Activated naive CD4-positive, alpha-beta T cell treated with anti-CD3 and anti-CD28 coated beads, Interleukin-2, amount 10 ng/mL, durations not matched to agents 7 days and 5 days (primary cell): ENCODE data around the gene OR6C68.
"Not testable (repeated sequence)": the region's sequence is repeated elsewhere in the genome, so short reads cannot be mapped to it uniquely, and the experiment has no call there.

ENCODE experiments used
- CTCF ChIA-PET: fragments of 350-600 bp; sonication (Branson Sonifier 250); formaldehyde crosslinking; loops from one replicate; lab custom pipeline; 2021; ENCODE audit warnings: antibody characterized with exemption; lab: Charles Lee
- DNase-seq: peaks from one replicate; pipeline ENCODE4 v3.0.0-alpha.2; 2020
- H3K27ac Mint-ChIP-seq: one replicate; pipeline ENCODE4 v1.8.0; 2021; ENCODE audit warnings: mild to moderate bottlenecking, moderate library complexity, mixed read lengths
- H3K27me3 Mint-ChIP-seq: one replicate; pipeline ENCODE4 v1.8.0; 2021; ENCODE audit warnings: mild to moderate bottlenecking, mixed read lengths
- H3K36me3 Mint-ChIP-seq: one replicate; pipeline ENCODE4 v1.8.0; 2021; ENCODE audit warnings: mixed read lengths
- H3K4me1 Mint-ChIP-seq: one replicate; pipeline ENCODE4 v1.8.0; 2021; ENCODE audit warnings: mixed read lengths
- H3K4me3 Mint-ChIP-seq: one replicate; pipeline ENCODE4 v1.8.0; 2021; ENCODE audit warnings: mild to moderate bottlenecking, moderate library complexity, mixed read lengths
- H3K9me3 Mint-ChIP-seq: one replicate; pipeline ENCODE4 v1.8.0; 2021; ENCODE audit warnings: mixed read lengths

OR6C68 gene

DNA sequence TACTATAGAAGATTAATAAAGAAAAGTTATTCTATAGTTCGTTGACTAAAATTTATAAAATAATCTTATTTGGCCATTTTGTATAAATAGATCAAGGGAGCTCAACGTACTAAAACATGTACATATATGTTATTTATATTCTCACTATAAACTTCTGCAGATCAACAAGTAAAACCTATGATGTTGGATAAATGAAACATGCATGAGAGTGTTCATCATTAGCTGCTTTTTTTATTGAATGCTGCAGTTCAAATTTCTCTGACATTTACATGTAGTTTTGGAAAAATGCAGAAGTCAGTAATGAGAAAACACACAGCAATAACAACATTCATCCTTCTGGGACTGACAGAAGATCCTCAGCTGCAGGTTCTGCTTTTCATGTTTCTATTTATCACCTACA lies at the start of gene OR6C68:
TSS of gene OR6C68 (plus strand) at position 301 of the 400 bp plus-strand sequence. CDS start at position 301, 0 bp downstream.
- no peaks in the 10 kb centered on the region for H3K36me3 Mint-ChIP-seq
- H3K9me3 Mint-ChIP-seq: no peaks in the 10 kb centered on the region
- H3K4me3 Mint-ChIP-seq: no peak within 1 kb of the TSS
- no peak within 1 kb of the TSS for H3K27ac Mint-ChIP-seq
- H3K4me1 Mint-ChIP-seq: no peaks in the 10 kb centered on the region
- DNase-seq: no peak
- CTCF ChIA-PET: no interaction called here
- H3K27me3 Mint-ChIP-seq: peaks cover 5% of the 10 kb centered on the region

GRCh38 chr12:55443776-55444175 lies 48.4 kb upstream of the OR6C68 start, which contains the start of gene OR6C2:
OR6C2 (plus strand) TSS chr12:55444076; CDS start chr12:55452214, 8,138 bp downstream.
- Mint-ChIP-seq H3K27me3 (no peaks in the 10 kb centered on the region), H3K4me3 (no peak within 1 kb of the TSS), H3K9me3 (peaks cover 2% of the 10 kb centered on the region), H3K4me1 (no peaks in the 10 kb centered on the region), H3K27ac (no peak within 1 kb of the TSS), H3K36me3 (no peaks in the 10 kb centered on the region)
- no peak for DNase-seq
- CTCF ChIA-PET: no interaction called here

DNA sequence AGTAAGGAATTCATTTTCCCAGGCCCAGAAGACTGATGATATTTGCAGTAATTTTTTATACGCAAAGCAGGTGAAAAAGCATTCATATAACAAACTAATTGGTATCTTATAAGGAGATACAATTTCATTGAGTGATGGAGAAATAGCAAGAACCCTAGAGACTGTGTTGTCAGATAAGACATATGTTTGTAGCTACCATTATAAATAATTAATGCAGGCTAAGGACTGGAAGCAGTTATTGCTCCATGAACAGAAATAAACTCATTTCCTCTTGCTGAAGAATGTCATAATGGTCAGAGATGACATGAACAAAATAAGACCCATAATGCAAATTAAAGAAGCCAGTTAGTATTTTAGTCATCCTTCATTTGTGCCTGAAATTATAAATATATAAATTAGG lies 46.8 kb upstream of the OR6C68 start:
- Mint-ChIP-seq H3K27me3 (no peaks in the 10 kb centered on the region), H3K27ac (no peak overlapping the region), H3K9me3 (peaks cover 1% of the 10 kb centered on the region), H3K36me3 (no peaks in the 10 kb centered on the region), H3K4me3 (no peak overlapping the region), H3K4me1 (no peaks in the 10 kb centered on the region)
- no peak for DNase-seq
- CTCF ChIA-PET: no interaction called here

GRCh38 chr12:55446326-55446725 lies 45.9 kb upstream of the OR6C68 start:
- Mint-ChIP-seq H3K27ac (no peak overlapping the region), H3K27me3 (no peaks in the 10 kb centered on the region), H3K9me3 (no peaks in the 10 kb centered on the region), H3K4me1 (no peaks in the 10 kb centered on the region), H3K36me3 (no peaks in the 10 kb centered on the region), H3K4me3 (no peak overlapping the region)
- CTCF ChIA-PET: no interaction called here
- DNase-seq: no peak

GRCh38 chr12:55448825-55449224 lies 43.4 kb upstream of the OR6C68 start:
- H3K9me3 Mint-ChIP-seq: no peaks in the 10 kb centered on the region
- CTCF ChIA-PET: no interaction called here
- H3K27ac Mint-ChIP-seq: no peak overlapping the region
- no peak overlapping the region for H3K4me3 Mint-ChIP-seq
- no peak for DNase-seq
- no peaks in the 10 kb centered on the region for H3K4me1 Mint-ChIP-seq
- H3K27me3 Mint-ChIP-seq: no peaks in the 10 kb centered on the region
- H3K36me3 Mint-ChIP-seq: no peaks in the 10 kb centered on the region

DNA sequence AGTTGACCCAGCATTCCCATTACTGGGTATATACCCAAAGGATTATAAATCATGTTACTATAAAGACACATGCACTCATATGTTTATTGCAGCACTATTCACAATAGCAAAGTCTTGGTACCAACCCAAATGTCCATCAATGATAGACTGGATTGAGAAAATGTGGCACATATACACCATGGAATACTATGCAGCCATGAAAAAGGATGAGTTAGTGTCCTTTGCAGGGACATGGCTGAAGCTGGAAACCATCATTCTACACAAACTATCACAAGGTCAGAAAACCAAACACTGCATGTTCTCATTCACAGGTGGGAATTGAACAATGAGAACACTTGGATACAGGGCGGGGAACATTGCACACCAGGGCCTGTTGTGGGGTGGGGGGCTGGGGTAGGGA lies 27.3 kb upstream of the OR6C68 start:
- CTCF ChIA-PET, H3K27ac Mint-ChIP-seq, H3K36me3 Mint-ChIP-seq, H3K27me3 Mint-ChIP-seq, DNase-seq, H3K9me3 Mint-ChIP-seq, H3K4me1 Mint-ChIP-seq, H3K4me3 Mint-ChIP-seq: not testable (repeated sequence)

DNA sequence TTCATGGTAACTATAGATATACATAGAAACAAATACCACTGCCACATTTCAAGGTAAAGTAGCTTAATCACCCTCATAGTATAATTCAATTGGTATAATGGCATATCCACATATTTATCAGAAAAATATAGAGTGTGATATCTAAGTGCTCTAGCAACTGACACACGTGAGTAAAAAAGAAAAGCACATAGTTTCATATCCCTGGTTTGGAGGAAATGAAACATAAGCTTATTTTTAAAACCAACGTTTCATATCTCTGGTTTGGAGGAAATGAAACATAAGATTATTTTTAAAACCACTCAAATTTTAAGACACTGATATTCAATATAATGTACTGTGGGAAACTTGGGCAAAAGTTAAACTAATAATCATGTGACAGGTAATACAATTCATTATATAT lies 24.3 kb upstream of the OR6C68 start:
- Mint-ChIP-seq H3K9me3 (peaks cover 4% of the 10 kb centered on the region), H3K4me1 (no peaks in the 10 kb centered on the region), H3K27ac (no peak overlapping the region), H3K4me3 (no peak overlapping the region), H3K36me3 (no peaks in the 10 kb centered on the region), H3K27me3 (no peaks in the 10 kb centered on the region)
- no peak for DNase-seq
- CTCF ChIA-PET: no interaction called here

- CTCF ChIA-PET: no interaction called here
- Mint-ChIP-seq H3K9me3 (peaks cover 4% of the 10 kb centered on the region), H3K4me1 (no peaks in the 10 kb centered on the region), H3K27me3 (no peaks in the 10 kb centered on the region), H3K4me3 (no peak overlapping the region), H3K27ac (no peak overlapping the region), H3K36me3 (no peaks in the 10 kb centered on the region)
- DNase-seq: no peak
These were observed 22.9 kb upstream of the OR6C68 start for GRCh38 chr12:55469291-55469690.

DNA sequence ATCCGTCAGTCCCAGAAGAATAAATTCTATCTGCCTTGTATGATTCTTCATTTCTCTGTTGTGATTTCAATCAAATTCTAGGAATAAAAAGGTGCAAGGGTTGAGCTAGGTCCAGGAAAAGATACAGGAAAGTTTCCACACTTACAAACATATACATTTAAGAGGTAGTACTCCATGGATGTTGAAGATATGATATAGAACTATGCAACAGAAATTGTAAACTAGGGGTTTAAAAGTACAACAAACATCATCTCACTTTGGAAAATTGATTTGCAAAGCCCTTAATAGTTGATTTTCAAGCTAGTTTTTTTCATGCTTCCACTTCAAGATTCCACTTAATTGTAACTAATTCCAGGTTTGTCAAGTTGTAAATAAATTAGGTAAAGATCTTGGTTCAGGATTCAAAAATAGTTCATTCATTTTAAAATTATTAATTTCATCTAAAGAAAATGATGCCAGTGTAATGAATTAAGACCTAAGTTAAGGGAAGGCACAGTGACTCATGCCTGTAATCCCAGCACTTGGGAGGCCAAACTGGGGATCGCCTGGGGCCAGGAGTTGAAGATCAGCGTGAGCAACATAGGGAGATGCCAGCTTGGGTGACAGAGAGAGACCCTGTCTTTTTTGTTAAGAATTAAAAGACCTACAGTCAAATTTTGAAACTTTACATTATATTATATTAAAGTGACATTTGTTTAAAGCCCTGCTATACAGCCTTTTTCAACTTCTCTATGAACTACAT lies 21.9 kb upstream of the OR6C68 start, which contains the start of gene OR6C70:
TSS of gene OR6C70 (minus strand) at position 51 of the 742 bp plus-strand sequence. CDS start at position 51, 0 bp downstream.
- CTCF ChIA-PET: no interaction called here
- no peak within 1 kb of the TSS for H3K27ac Mint-ChIP-seq

DNA sequence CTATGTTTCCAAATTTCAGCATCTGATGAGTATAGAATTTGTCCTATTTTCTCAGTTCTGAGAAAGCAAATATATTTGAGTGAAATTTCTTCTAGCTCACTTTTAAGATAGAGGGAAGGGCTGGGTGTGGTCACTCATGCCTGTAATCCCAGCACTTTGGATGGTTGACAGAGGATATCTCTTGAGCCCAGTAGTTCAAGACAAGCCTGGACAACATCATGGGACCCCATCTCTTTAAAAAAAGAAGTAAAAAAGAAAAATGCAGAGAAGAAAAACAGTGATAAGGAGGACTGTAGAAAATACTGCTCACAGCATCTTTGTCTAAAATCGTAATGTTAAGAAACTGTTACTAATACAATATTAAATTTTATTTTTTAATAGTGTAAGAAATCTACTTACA lies 19.9 kb upstream of the OR6C68 start:
- H3K4me1 Mint-ChIP-seq: no peaks in the 10 kb centered on the region
- H3K9me3 Mint-ChIP-seq: no peaks in the 10 kb centered on the region
- CTCF ChIA-PET: no interaction called here
- H3K27ac Mint-ChIP-seq: no peak overlapping the region
- DNase-seq: no peak
- H3K27me3 Mint-ChIP-seq: no peaks in the 10 kb centered on the region
- no peaks in the 10 kb centered on the region for H3K36me3 Mint-ChIP-seq
- H3K4me3 Mint-ChIP-seq: no peak overlapping the region

More for the DNA sequence above, 21.9 kb upstream of the OR6C68 start, which contains the start of gene OR6C70:
- Mint-ChIP-seq H3K36me3 (no peaks in the 10 kb centered on the region), H3K4me3 (no peak within 1 kb of the TSS), H3K4me1 (no peaks in the 10 kb centered on the region), H3K9me3 (no peaks in the 10 kb centered on the region), H3K27me3 (no peaks in the 10 kb centered on the region)
- DNase-seq: no peak

GRCh38 chr12:55479136-55479535 lies 13.0 kb upstream of the OR6C68 start:
- H3K9me3 Mint-ChIP-seq, H3K4me1 Mint-ChIP-seq, DNase-seq, CTCF ChIA-PET, H3K36me3 Mint-ChIP-seq, H3K27ac Mint-ChIP-seq, H3K27me3 Mint-ChIP-seq, H3K4me3 Mint-ChIP-seq: not testable (repeated sequence)

- DNase-seq, CTCF ChIA-PET, H3K36me3 Mint-ChIP-seq, H3K4me3 Mint-ChIP-seq, H3K4me1 Mint-ChIP-seq, H3K27ac Mint-ChIP-seq, H3K9me3 Mint-ChIP-seq, H3K27me3 Mint-ChIP-seq: not testable (repeated sequence)
These were observed 7.9 kb upstream of the OR6C68 start for GRCh38 chr12:55484284-55484683.

DNA sequence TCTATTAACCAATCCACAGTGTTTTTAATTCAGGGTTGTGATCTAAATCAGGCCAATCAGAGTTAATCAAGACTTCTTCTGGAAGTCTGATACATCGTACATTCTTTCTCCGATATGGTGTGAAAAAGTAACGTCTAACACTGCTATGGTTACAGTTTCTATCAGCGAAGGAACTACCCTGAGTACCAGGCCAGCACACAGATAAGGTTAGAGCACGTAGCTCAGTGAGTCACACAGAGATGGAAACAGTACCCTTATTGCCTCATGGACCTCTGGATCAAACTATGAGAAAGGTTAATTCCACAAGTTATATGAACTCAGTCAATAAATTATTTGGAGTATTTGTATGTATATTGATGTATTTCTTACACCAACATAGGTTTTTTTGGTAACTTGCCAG lies 3.3 kb downstream of the OR6C68 start:
- Mint-ChIP-seq H3K27me3 (peaks cover 5% of the 10 kb centered on the region), H3K27ac (no peak overlapping the region), H3K4me1 (no peaks in the 10 kb centered on the region), H3K9me3 (no peaks in the 10 kb centered on the region), H3K4me3 (no peak overlapping the region), H3K36me3 (no peaks in the 10 kb centered on the region)
- CTCF ChIA-PET: no interaction called here
- no peak for DNase-seq

- no peak for DNase-seq
- Mint-ChIP-seq H3K4me1 (no peaks in the 10 kb centered on the region), H3K9me3 (no peaks in the 10 kb centered on the region), H3K4me3 (no peak overlapping the region), H3K27me3 (no peaks in the 10 kb centered on the region), H3K36me3 (no peaks in the 10 kb centered on the region), H3K27ac (no peak overlapping the region)
- CTCF ChIA-PET: no interaction called here
These were observed 7.1 kb downstream of the OR6C68 start for GRCh38 chr12:55499231-55499630.

- Mint-ChIP-seq H3K27ac (no peak overlapping the region), H3K27me3 (no peaks in the 10 kb centered on the region), H3K4me3 (no peak overlapping the region), H3K9me3 (no peaks in the 10 kb centered on the region), H3K36me3 (no peaks in the 10 kb centered on the region), H3K4me1 (no peaks in the 10 kb centered on the region)
- no peak for DNase-seq
- CTCF ChIA-PET: no interaction called here
These were observed 7.7 kb downstream of the OR6C68 start for GRCh38 chr12:55499810-55500252.
